Mucosa of gallbladder (tissue), 1 donor: ENCODE results near the gene GDF11. TPM values are rescaled to one million over a fixed set of nuclear protein-coding genes. Genes with fewer than 3 reads are reported as not detected.
"Not testable (repeated sequence)": the region's sequence is repeated elsewhere in the genome, so short reads cannot be mapped to it uniquely, and the experiment has no call there.

Experiments
- DNase-seq: peaks from one replicate; pipeline ENCODE4 v3.0.0-alpha.2; 2020; ENCODE audit warnings: low spot score
- total RNA-seq: library from RNA; stranded (reverse); gene quantifications from one replicate; pipeline ENCODE4 v1.2.1, GENCODE V29; 2021
- donor health status: DM: no; HTN: no; CAD: no.

Gene GDF11
- total RNA-seq, 1 donor from 2014 or later = 11.5 TPM

DNA sequence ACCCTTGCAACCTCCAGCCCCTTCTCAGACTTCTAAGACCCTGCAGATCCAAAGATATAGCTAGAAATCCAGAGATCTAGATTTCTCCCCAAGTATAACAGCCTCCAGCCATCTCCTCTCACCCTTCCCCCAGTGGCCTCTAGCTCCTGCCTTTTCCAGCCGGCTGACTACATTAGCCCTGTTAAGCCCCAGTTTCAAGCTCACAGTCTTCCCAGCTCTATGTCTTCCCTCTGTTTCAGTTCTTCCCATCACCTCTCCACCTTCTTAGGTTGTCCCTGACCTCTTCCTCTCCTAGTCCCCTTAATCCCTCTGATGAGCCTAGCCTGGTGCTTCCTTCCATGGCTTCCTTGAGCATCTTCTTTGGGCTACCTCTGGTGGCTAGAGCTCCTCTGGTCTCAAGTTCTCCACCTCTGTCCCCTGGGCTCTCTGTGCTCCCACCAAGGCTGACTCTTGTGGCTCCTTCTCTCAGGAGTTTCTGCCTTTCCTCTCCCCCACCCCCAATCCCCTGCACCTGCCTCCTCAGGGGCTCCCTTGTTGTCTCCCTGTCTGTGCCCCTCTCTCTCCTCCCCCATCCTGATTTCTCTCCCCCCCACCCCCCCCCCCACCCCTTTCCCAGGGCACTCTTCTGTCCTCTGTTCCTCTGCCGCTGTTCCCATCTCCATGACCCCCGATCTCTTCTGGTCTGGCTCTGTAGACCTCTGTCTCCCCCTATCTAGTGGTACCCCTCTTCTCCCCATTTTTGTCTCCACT is 816 bp upstream of the GDF11 start:
- DNase-seq = no peak

DNA sequence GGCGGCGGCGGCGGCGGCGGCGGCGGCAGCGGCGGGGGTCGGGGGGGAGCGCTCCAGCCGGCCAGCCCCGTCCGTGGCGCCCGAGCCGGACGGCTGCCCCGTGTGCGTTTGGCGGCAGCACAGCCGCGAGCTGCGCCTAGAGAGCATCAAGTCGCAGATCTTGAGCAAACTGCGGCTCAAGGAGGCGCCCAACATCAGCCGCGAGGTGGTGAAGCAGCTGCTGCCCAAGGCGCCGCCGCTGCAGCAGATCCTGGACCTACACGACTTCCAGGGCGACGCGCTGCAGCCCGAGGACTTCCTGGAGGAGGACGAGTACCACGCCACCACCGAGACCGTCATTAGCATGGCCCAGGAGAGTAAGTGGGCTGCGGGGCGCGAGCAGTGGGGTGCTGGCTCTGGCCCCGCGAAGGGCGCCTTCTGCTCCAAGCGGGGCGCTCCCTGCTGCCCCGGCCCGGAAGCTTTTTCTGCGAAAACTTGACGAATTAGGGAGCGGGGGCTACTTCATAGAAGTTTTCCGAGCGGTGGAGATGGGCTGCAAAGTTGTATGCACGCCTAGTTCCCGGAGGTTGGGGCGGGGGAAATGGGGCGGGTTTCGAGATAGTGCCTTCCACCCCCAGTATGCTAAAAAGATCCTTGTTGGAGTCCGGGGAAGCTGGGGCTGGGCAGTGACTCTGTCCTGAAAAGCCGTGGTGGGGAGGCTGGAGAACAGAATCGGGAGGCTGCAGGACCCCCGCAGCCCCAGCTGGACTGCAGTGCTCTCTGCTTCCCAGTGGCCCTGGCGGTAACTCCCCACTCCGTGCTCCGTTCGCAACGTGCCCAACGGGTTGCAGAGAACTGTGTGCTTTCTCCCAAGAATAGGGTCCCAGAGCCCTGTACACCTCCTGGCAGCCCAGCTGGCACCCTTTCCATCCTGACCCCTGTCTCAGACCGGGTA is 751 bp downstream of the GDF11 start:
- peak; percentile 44 for DNase-seq

DNA sequence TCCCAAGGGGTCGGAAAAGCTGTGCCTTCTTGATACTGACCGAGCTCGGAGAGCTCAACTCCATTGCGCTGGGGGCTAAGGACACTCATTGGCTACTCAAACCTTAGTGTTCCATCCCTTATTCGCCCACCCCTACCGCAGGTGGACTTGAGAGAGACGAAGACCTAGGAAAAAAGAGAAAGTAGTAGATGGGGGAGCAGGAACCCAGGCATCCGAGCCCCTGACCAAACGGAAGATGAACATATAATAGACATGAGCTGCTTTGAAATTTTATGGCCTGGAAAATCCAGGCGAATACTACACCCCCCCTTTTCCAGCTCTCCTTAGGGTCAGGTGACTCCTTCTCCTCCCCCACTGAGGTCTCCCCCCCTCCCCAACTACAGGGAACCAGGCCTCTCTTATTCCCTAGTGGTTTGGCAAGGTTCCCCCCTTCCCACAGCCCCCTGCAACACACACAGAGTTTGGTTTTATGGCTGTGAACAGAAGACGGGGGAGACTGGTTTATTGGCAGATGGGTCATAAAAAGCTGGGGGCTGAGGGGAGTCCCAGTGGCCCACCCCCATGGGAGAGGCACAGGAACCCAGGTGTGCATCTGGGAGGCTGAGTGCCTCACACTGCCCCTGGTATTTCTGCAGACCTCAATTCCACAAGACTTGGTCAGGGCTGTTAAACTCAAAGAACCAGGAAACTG is 1.6 kb downstream of the GDF11 start:
- DNase-seq = no peak

DNA sequence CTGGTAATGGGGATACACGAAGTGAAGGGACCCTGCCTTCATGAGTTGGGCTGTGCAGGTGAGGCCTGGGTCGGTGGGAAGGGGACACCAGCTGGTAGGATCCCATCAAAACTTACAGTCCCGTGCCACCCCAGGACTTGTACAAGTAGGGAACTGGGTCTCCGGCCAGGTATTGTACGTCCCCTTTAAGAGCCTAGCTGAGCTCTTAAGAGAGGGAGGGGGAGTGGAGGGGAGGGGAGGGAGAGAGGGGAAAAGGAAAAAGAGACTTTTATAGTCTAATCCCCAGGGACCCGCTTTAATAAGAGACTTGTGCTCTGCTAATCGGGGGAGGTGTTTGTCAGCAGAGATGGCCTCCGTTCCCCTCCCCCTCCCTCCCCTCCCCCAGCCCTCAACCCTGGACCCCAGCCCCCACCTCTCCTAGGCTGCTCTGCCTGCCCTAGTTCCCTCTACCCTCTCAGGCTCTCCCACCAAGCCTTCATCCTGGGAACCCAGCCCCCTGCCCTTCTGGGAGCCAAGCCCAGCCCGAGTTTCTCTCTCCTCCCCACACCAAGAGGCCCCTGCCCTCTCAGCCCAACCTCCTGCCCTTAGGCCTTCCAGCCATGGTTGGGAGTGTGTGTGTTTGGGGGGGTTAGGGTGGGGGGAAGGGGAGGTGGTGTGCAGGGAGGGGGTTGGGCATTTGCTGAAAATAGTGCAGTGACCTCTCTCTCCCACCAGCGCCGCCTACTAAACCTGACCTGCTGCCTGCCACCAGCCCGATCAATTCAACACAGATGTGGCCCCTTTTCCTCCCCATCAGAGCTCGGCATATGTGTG is 2.6 kb downstream of the GDF11 start:
- DNase-seq = no peak

DNA sequence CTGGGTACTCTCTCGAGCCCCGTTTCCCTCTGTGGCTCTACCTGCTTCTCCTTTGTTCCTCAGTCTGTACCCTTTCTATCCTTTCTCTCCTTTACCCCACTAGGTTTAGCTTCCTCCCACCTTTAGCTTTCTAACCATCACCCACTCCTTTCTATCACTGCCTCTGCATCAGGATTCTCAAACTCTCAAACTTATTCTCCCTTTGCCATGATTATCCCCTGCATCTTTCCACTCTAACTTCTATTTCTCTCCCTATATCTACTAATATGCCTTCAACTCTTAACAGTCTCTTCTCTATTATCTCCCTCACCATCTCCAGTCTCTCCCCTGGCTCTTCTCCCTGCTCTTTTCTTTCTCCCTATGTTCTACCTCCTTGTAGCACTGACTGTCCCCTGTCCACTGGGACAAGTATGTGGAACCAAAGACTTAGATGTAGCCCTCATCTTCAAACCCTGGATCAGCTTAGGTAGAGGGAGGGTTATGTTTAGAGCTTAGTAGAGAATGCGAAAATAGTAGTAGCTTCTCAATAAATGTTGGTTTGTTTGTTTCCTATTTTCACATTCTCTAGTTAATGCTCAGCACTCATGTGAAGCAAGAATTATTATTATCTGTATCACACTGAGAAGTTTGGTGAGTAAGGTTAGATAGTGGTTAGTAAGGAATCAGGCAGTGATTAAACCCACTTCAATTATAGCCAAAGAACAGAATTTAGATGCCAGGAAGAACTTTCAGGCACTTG is 3.4 kb downstream of the GDF11 start:
- DNase-seq = no peak

DNA sequence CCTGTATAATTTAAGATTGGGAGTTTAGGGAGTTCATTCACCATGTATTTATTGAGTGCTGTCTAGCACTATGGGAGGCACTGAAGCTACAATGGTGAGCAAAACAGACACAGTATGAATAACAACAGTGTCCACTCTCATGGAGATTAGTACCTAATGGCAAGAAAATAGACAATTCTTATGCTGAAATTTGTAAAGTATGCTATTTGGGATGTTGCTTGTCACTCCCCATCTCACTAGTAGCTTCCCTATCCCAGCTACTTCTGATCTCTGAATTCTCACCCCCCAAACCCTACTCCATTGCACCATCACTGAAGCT is 4.0 kb downstream of the GDF11 start:
- DNase-seq = no peak

DNA sequence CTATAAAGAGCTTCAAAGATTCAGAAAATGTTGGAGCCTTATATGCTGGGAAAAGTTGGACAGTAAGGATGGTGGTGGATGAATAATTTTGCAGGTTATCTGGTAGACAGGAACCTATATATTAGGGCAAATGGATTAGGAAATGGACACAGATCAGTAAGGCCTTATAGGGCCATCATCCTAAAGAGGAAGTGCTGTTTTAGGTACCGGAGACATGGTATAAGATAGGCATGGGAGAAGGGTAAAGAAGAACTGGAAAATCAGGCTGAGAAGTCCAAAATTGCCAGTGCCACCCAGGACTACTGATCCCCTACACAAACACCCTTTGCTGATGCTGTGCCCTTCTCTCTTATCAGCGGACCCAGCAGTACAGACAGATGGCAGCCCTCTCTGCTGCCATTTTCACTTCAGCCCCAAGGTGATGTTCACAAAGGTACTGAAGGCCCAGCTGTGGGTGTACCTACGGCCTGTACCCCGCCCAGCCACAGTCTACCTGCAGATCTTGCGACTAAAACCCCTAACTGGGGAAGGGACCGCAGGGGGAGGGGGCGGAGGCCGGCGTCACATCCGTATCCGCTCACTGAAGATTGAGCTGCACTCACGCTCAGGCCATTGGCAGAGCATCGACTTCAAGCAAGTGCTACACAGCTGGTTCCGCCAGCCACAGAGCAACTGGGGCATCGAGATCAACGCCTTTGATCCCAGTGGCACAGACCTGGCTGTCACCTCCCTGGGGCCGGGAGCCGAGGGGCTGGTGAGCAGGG is 5.5 kb downstream of the GDF11 start:
- DNase-seq = no peak

DNA sequence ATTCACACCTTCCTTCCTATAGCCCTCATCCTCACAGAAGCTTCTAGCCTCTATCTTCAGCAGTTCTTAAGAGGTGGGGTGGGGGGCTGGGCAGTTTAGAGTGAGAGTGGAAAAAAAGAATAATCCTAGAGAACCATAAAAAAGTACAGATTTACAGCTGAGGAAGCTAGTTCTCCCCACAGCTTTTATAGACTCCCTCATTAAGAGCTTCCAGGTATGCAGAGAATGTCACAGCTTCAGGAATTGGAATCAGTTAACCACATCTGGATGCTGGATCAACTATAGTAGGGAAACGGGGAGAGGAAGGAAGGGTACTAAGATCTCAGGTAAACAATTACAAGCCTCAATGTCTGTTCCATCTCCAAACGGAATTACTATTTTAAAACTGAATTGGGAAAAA is 12.3 kb downstream of the GDF11 start:
- no peak for DNase-seq

DNA sequence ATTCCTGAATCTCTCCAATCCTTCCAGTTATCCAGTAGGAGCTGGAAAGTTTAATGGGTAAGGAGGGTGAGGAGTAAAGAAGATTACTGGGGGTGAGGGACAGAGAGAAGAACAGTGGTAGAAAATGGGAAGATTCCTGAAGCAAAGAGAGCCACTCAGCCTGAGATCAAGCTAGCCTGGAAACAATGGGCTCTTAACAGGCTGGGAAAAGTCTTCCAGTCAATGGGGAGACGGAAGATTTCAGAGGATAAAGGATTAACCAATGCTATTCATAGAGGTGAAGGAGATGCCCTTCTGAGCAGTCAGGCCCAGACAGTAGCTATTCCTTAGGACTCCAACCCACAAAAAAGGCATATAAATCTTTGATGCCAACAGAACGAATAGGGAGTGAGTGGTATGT is 14.8 kb downstream of the GDF11 start:
- no peak for DNase-seq

DNA sequence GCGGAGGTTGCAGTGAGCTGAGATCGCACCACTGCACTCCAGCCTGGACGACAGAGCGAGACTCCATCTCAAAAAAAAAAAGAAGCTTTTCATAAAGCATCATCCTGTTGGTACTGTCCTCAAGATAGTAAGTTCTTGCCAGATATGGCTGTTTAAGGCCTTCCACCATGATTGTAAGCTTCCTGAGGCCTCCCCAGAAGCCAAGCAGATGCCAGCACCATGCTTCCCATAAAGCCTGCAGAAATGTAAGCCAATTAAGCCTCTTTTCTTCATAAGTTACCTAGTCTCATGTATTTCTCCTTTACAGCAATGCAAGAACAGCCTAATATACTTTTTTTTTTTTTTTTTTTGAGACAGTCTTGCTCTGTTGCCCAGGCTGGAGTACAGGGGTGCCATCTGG is 15.7 kb downstream of the GDF11 start:
- DNase-seq = not testable (repeated sequence)

DNA sequence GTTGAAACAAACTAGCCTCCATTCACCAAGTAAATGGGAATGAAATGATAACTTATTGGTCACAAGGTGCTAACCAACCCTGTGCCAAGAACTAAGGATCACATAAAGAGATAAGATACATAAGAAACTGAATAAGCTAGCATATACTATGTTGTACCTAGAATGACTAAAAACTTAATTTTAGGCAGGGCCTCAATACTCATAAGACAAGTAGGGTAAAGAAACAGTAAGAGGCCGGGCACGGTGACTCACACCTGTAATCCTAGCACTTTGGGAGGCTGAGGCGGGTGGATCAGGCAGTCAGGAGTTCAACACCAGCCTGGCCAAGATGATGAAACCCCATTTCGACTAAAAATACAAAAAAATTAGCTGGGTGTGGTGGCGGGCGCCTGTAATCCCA is 17.7 kb downstream of the GDF11 start:
- DNase-seq = no peak

DNA sequence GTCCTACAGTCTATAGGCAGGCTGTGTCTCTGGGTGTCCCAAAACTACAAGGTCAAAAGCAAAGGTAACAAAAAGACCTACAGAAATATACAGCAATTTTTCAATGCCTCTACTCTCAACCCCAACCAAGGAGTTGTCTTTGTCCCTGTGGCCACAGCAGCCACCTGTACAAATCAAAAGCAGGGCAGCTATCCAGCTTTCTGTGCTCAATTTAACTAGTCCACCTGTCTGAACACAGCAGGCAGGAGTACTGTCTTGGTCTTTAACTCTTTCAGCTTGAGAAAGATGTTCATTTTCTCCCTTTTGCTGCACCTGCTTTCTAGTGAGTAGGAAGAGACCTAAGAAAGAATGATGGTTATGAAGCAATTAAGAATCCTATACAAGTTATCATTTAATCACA is 19.7 kb downstream of the GDF11 start:
- no peak for DNase-seq

DNA sequence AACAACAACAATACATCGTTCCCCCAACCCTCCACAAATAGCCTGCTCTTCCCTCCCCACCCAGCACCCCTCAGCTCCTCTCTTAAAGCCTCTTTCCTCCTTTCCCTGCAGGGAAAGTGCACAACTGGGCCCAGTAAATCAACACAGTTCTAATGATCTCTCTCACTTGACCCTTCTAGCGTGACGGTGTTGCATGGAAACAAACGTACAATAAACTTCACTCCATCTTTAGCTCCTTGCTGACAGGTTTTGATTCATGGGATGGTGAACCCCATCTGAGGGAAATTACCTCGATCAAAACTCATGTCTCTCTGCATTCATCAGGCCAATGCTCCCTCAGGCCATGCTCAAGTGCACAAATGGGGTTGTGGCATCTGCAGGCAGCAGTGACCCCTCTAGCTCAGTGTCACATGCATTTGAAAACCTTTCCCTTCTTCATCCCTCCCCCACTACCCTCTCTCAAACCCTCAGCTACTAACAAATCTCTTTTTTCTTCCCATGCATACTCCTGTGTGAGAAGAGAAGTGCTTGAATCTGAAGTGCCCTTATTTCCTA is 22.9 kb downstream of the GDF11 start:
- DNase-seq = no peak

DNA sequence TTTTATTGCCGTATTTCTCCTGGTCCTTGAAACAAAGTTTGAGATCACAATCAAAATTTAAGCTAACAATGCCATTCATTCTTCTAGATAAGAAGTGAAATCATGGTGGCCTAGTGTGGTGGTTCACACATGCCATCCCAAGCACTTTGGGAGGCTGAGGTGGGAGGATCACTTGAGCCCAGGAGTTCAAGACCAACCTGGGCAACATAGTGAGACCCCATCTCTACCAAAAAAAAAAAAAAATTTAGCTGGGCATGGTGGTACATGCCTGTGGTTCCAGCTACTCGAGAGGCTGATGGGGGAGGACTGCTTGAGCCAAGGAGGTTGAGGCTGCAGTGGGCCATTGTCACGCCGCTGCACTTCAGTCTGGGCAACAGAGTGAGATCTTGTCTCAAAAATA is 24.2 kb downstream of the GDF11 start:
- DNase-seq = no peak

DNA sequence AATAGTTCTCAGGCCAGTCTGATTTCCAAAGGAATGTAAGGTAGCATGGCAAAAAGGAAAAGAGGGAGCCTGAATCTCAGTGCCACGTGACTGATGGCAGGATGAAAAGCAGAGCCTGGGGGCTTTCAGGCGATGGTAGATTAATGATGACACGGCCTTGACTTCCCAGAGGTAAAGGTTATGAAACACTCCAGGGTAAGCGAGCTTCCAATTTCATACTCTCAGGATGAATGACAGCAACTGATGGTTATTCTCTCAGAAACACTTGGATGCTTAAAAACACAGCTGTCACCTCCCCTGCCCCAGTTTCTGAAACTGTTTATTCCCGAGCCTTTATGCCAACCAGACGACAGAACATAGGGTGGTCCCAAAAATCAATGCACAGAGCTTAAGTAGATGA is 28.8 kb downstream of the GDF11 start:
- no peak for DNase-seq

DNA sequence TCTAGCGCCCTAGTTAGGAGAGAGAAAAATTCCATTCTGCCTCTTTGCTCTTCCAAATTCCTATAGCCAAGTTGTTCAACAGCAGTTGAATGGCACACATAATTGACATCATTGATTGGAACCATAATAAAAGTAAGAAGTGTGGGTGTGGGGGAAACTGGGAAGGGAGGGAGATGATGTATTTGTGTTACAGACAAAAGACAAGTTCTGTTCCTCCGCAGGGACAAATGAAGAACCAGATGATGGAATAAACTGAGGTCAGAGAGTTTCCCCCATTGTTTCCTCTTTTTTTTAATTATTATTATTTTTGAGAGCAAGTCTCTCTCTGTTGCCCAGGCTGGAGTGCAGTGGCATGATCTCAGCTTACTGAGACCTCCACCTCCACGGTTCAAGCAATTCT is 34.9 kb downstream of the GDF11 start:
- no peak for DNase-seq

DNA sequence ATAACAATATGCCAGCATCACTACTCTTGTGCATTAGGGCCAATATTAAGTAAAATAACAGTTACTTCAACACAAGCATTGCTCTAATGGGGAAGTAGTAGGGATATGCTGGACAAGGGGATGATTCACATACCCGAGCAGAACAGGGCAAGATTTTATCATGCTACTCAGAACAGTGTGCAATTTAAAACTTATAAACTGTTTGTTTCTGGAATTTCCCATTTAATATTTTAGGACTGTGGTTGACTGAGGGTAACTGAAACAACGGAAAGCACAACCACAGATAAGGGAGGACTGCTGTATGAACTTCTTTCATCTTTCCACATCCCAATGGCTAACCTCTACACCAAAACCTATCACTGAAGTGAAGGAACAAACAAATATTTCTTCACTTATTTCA is 37.8 kb downstream of the GDF11 start:
- DNase-seq = no peak

DNA sequence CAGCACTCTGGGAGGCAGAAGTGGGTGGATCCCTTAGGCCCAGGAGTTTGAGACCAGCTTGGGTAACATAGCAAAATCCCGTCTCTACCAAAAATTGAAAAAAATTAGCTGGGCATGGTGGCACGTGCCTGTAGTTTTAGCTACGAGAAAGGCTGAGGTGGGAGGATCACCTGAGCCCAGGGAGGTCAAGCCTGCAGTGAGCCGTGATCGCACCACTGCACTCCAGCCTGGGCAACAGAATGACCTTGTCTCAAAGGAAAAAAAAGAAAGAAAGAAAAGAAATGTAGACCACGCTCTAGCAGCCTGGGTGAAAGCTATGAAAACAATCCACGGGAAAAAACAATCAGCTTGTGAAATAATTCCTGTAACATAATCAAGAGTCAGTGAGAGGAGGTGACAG is 45.6 kb downstream of the GDF11 start:
- DNase-seq = no peak

DNA sequence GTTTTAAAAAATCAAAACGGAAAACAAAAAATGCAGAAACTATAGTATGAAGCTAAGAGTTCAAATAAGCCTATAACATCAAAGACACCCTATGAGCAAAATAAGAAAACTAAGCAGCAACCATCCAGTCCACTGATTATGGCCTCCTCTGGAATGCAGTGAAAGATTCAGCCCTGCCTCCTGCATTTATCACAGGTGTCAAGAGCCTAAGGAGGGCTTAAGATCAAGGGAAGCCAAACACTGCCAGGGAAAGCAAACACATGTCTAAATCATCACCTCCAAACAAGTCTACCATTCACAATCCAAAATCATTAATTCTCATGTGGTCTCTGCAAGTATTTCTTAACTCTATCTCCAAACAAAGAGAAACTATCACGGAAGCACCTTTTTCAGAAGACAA is 46.2 kb downstream of the GDF11 start:
- no peak for DNase-seq

DNA sequence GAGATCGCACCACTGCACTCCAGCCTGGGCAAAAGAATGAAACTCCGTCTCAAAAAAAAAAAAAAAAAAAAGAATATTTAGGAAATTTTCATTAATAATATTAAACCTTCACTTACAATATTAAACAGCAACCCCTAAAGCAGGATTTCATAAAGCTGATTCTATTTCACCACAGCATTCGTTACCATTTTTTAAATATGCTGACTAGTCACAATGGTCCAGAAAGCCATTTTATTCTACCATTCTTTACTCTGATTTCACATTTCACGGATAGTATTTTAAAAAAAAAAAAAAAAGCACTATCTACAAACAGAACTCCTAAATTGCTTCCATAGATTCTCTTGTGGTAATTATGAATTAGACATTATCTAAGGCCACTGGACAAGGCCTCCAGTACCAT is 47.0 kb downstream of the GDF11 start:
- no peak for DNase-seq
